AG04450 (cell line): ENCODE data around the gene COL6A2. TPM values are rescaled to one million over a fixed set of nuclear protein-coding genes. Genes with fewer than 3 reads are reported as not detected.

Experiments used
- CTCF ChIA-PET: fragments of 300-600, 350-600 bp; formaldehyde crosslinking; extraction: SDS; loops from one replicate; lab custom pipeline; 2022; ENCODE audit warnings: antibody characterized with exemption, inconsistent platforms; lab: Charles Lee
- POLR2A ChIA-PET: fragments of 350-600 bp; formaldehyde crosslinking; extraction: SDS; loops from one replicate; lab custom pipeline; 2021; ENCODE audit warnings: antibody characterized with exemption, inconsistent platforms; lab: Yijun Ruan, JAX
- DNase-seq: peaks from one replicate; pipeline ENCODE4 v3.0.0-alpha.2; 2011; ENCODE audit warnings: low read depth, low spot score
- H3K27ac ChIP-seq: one replicate; pipeline ENCODE4 v1.5.1; 2012; ENCODE audit warnings: low read depth, low read length, control low read depth
- H3K27me3 ChIP-seq: one replicate; pipeline ENCODE4 v1.6.0; 2012; ENCODE audit warnings: low read length; ENCODE audit not compliant: control insufficient read depth, insufficient read depth
- H3K4me3 ChIP-seq: 2 replicates; pipeline ENCODE4 v1.5.1; 2011; ENCODE audit warnings: mild to moderate bottlenecking, low read depth, low read length, control low read depth
- H3K9me3 ChIP-seq: 2 replicates; pipeline ENCODE4 v1.5.1; 2012; ENCODE audit warnings: low read length; ENCODE audit not compliant: control insufficient read depth, insufficient read depth
- CTCF ChIP-seq: IDR thresholded peaks from 2 replicates; pipeline ENCODE4 v1.5.1; 2011; ENCODE audit warnings: low read depth, low read length, control low read depth, inconsistent platforms
- polyA plus RNA-seq: library from polyadenylated mRNA; depleted of rRNA; stranded (reverse); fragments of >200 nt; gene quantifications from 2 replicates; pipeline ENCODE4 v1.2.3, GENCODE V29; 2011

COL6A2 gene
- polyA plus RNA-seq, 1 experiment, result 454 TPM

GRCh38 chr21:46131588-46131837 is 33.6 kb downstream of the COL6A2 start:
- Histone ChIP-seq H3K4me3 (no peak overlapping the region), H3K27ac (no peak overlapping the region), H3K27me3 (no peaks in the 10 kb centered on the region), H3K9me3 (peaks cover 46% of the 10 kb centered on the region; the same call in 1 of the 2 replicates)
- TF ChIP-seq CTCF, result no peak
- POLR2A ChIA-PET, result interaction anchor here (1.3 kb wide), 1 partner anchor 103 kb away, joined by 4 read pairs; no protein-coding TSS in a partner anchor
- DNase-seq, result no peak
- CTCF ChIA-PET, result interaction anchor here (1.4 kb wide), 1 partner anchor 11 kb away, joined by 3 read pairs; no protein-coding TSS in a partner anchor

GRCh38 chr21:46131838-46132651 is 34.1 kb downstream of the COL6A2 start:
- H3K4me3 ChIP-seq, result no peak overlapping the region
- DNase-seq, result no peak
- no peak overlapping the region for H3K27ac ChIP-seq
- CTCF ChIA-PET, result interaction anchor here (1.4 kb wide), 1 partner anchor 11 kb away, joined by 3 read pairs; no protein-coding TSS in a partner anchor
- peaks cover 42% of the 10 kb centered on the region; the same call in 1 of the 2 replicates for H3K9me3 ChIP-seq
- H3K27me3 ChIP-seq, result no peaks in the 10 kb centered on the region
- POLR2A ChIA-PET, result interaction anchor here (1.2 kb wide), 1 partner anchor 8 kb away, joined by 3 read pairs; no protein-coding TSS in a partner anchor
- no peak for TF ChIP-seq CTCF

- TF ChIP-seq CTCF, result peak; percentile 20; the same call in 1 of the 2 replicates
- Histone ChIP-seq H3K9me3 (peaks cover 24% of the 10 kb centered on the region; the same call in 1 of the 2 replicates), H3K27ac (no peak overlapping the region), H3K4me3 (no peak overlapping the region), H3K27me3 (peaks cover 5% of the 10 kb centered on the region)
- ChIA-PET POLR2A (no interaction called here), CTCF (no interaction called here)
- no peak for DNase-seq
Observed at GRCh38 chr21:46135782-46136395, 38.0 kb downstream of the COL6A2 start.

- Histone ChIP-seq H3K27me3 (peaks cover 5% of the 10 kb centered on the region), H3K4me3 (no peak overlapping the region), H3K9me3 (peaks cover 17% of the 10 kb centered on the region; the same call in 1 of the 2 replicates), H3K27ac (no peak overlapping the region)
- TF ChIP-seq CTCF, result no peak
- DNase-seq, result no peak
- POLR2A ChIA-PET, result no interaction called here
- CTCF ChIA-PET, result no interaction called here
Observed at GRCh38 chr21:46136739-46137349, 38.9 kb downstream of the COL6A2 start.
